HTR-8/SVneo (cell line): ENCODE data around the gene PURB.
A peak's percentile ranks its signal among the peaks of the same experiment; 100 is the strongest.
"Not testable (repeated sequence)": the region's sequence is repeated elsewhere in the genome, so short reads cannot be mapped to it uniquely, and the experiment has no call there.

ENCODE experiments used
- DNase-seq: peaks from one replicate; pipeline ENCODE4 v3.0.0; 2011; ENCODE audit warnings: low spot score, mixed read lengths; ENCODE audit not compliant: insufficient read length
- FAIRE-seq: peaks from 2 replicates; lab custom pipeline; 2011; peaks lifted over from hg19 to GRCh38; lab: Jason Lieb, UNC

The PURB gene

DNA sequence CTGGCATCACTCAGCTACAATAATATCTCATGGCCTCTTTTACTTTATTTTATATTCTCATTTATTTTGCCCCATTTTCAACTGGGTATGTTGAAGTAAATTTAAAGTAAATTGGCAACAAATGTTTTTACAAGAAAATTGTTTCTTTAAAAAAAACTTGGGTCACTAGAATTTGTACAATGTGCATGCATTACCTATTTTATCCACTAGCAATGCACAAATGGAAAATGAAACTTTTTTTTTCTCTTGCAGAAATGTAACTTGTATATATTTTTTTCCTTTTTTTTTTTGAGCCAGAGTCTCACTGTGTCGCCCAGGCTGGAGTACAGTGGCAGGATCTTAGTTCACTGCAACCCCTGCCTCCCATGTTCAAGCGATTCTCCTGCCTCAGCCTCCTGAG lies 27.2 kb downstream of the PURB start:
- no peak for DNase-seq
- no peak for FAIRE-seq

- FAIRE-seq, result no peak
Observed at GRCh38 chr7:44854644-44855364, 30.5 kb downstream of the PURB start.

GRCh38 chr7:44853391-44853790 lies 31.9 kb downstream of the PURB start:
- no peak for DNase-seq
- no peak for FAIRE-seq

More at GRCh38 chr7:44854644-44855364, 30.5 kb downstream of the PURB start:
- DNase-seq, result no peak

GRCh38 chr7:44852590-44852989 lies 32.7 kb downstream of the PURB start:
- DNase-seq (no peak), FAIRE-seq (no peak)

DNA sequence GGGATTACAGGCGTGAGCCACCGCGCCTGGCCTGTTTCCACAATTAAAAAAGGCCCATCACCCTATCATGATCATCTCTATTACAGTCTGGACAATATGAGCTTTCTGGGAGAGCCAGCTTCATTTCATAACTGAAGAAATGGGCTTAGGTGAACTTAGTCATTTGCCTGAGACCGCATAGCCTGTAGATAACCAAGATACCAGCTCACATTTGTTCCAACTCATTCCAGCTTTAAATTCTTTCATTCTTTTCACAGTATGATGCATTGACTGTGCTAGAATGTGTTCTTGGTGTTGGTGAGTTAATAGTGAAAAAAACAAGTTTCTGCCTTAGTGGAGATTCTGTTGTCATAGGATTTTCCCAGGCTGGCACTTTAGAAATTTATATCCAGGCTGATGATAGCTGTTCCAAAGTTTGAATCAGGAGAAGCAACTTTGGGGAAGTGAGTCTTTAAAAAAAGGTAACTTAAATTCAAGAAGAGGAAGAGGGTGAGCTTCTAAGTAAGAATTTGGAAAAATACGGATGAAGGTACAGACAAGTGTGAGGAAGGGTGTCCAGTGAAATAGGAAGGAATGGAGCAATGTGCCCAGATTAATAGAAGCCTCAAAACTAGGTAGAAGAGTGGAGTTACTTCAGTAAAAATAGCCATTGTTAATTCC lies 35.3 kb downstream of the PURB start:
- FAIRE-seq (no peak), DNase-seq (no peak)

DNA sequence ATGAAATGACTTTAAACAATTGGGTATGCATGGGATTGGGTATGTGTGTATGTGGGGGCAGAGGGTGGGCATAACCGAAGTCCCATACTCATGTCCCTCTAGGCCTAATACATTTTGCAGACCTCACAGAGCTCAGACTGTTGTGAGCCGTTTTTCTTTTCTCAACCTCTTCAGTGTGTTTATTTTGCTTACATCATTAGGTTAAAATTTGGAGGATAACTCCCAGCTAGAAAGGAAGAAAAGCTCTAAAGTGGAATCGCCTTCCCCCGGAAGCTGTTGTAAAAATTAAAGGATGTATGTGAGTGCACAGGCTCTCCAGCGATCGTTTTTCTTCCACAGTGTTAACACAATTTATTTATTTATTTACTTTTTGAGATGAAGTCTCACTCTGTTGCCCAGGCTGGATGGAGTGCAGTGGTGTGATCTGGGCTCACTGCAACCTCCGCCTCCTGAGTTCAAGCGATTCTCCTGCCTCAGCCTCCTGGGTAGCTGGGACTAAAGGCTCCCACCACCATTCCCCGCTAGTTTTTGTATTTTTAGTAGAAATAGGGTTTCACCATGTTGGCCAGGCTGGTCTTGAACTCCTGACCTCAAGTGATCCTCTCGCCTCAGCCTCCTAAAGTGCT lies 36.0 kb downstream of the PURB start:
- no peak for FAIRE-seq
- DNase-seq, result no peak

GRCh38 chr7:44847920-44848634 lies 37.3 kb downstream of the PURB start, which contains the start of gene H2AZ2:
Gene H2AZ2, minus strand, starts transcription at chr7:44848087. Its CDS starts 116 bp downstream, at chr7:44847971.
- FAIRE-seq (peak; percentile 94), DNase-seq (peak; percentile 99)

GRCh38 chr7:44847509-44847919 lies 37.8 kb downstream of the PURB start:
- DNase-seq, result peak; percentile 89
- no peak for FAIRE-seq

DNA sequence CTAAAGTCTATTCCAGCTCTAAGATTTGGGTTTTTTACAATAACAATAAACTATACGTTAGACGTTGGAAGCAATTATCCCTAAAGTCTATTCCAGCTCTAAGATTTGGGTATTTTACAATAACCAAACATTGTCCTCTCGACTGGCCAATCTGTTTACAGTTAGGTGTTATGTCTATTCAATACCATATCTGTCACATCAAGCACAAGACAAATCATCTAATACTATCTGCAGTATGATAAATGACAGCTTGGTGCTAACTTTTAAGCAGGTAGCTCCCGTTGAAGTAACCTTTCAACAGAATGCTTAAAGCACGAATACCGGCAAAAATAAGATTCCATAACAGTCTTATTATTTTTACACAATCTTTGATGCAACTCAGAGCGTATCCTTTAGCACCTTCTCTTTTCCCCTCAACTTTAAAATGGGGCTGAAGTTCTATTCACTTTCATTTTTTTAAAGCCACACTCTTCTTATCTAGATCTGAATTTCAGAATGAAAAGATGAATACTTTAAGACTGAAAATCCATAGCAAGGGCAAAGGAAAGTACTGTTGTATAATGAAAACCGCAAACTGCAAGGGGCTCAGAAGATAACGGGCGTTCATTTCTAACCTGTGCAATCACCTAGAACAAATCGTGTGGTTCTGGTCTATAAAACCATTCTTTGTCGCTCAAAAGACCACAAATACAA lies 38.4 kb downstream of the PURB start:
- DNase-seq (no peak), FAIRE-seq (no peak)

GRCh38 chr7:44846390-44846789 lies 38.9 kb downstream of the PURB start:
- FAIRE-seq, DNase-seq: not testable (repeated sequence)

DNA sequence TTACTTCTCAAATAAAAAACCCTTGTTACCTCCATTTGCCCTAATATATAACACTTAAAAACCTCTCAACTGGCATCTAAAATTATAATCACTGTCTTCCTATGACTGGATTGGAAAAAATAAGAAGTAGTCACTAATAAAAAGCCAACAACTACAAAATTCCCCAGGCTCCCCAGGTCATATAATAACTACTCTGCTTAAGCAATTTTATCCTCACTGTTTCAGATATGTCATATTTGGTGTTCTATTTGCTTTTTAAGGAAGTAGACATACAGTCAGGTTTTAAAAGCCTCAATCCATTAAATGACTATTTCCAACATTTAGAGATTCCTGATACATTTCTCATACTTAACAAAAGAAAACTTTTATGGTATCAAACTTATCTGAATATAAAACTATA lies 39.9 kb downstream of the PURB start:
- DNase-seq (no peak), FAIRE-seq (no peak)

GRCh38 chr7:44843440-44843839 lies 41.9 kb downstream of the PURB start:
- not testable (repeated sequence) for FAIRE-seq, DNase-seq

DNA sequence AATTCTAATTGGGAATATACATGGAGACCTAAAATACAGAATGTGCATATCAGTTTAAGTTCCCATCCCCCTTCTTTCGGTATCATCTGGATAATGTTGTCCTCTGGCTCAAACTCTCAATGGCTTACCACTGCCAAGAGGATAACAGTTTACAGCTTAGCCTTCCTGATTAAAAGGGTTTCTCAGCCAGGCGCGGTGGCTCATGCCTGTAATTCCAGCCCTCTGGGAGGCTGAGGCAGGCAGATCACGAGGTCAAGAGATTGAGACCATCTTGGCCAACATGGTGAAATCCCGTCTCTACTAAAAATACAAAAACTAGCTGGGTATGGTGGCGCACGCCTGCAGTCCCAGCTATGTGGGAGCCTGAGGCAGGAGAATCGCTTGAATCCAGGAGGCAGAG lies 42.7 kb downstream of the PURB start:
- FAIRE-seq, result not testable (repeated sequence)

GRCh38 chr7:44838751-44839150 lies 46.6 kb downstream of the PURB start:
- no peak for DNase-seq
- FAIRE-seq, result no peak

More for the DNA sequence above, 42.7 kb downstream of the PURB start:
- DNase-seq, result not testable (repeated sequence)

GRCh38 chr7:44827567-44827966 lies 57.8 kb downstream of the PURB start:
- FAIRE-seq (no peak), DNase-seq (no peak)
